OCI-LY7 (cell line): Measurements from ENCODE around the gene DNAH3.

Source experiments
- CTCF ChIP-seq: fragments of 200-600 bp; sonication (generic); conservative IDR thresholded peaks from 2 replicates; pipeline ENCODE4 v1.5.1; 2014; ENCODE audit warnings: mild to moderate bottlenecking, antibody characterized with exemption, low read length, moderate library complexity, mixed read lengths
- EZH2phosphoT487 ChIP-seq: fragments of 200-600 bp; sonication (generic); IDR thresholded peaks from 2 replicates; pipeline ENCODE4 v1.6.1; 2018; ENCODE audit warnings: low read depth, borderline replicate concordance, mild to moderate bottlenecking, mixed run types, antibody characterized with exemption, low read length, moderate library complexity, mixed read lengths

GRCh38 chr16:20918486-20919239 lies 232.0 kb downstream of the DNAH3 start:
- TF ChIP-seq CTCF, result no peak
- no peak for TF ChIP-seq EZH2phosphoT487
